ENCODE results near the gene FCER1A. TPM values are rescaled to one million over a fixed set of nuclear protein-coding genes. Genes with fewer than 3 reads are reported as not detected.

The FCER1A gene
- total RNA-seq, result not detected

DNA sequence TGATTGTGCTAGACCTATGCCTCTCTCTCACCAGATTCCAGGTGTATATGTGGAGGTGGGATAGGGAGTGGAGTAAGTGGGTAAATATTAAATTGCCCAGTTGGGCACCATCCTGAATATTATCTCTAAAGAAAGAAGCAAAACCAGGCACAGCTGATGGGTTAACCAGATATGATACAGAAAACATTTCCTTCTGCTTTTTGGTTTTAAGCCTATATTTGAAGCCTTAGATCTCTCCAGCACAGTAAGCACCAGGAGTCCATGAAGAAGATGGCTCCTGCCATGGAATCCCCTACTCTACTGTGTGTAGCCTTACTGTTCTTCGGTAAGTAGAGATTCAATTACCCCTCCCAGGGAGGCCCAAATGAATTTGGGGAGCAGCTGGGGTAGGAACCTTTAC is at the start of gene FCER1A:
TSS of gene FCER1A (plus strand) at position 242 of the 400 bp plus-strand sequence. CDS start at position 271, 29 bp downstream.
- H3K9me3 Mint-ChIP-seq, result no peaks in the 10 kb centered on the region
- CTCF ChIA-PET, result no interaction called here
- H3K27ac Mint-ChIP-seq, result no peak within 1 kb of the TSS
- no peak within 1 kb of the TSS for H3K4me3 Mint-ChIP-seq
- POLR2A ChIA-PET, result no interaction called here
- H3K27me3 Mint-ChIP-seq, result peaks cover 9% of the 10 kb centered on the region
- intact Hi-C loops (cut with micrococcal nuclease), result no loop called here
- no peaks in the 10 kb centered on the region for H3K4me1 Mint-ChIP-seq (ENCODE audit: low read depth)
- DNase-seq, result no peak
- no peaks in the 10 kb centered on the region for H3K36me3 Mint-ChIP-seq

DNA sequence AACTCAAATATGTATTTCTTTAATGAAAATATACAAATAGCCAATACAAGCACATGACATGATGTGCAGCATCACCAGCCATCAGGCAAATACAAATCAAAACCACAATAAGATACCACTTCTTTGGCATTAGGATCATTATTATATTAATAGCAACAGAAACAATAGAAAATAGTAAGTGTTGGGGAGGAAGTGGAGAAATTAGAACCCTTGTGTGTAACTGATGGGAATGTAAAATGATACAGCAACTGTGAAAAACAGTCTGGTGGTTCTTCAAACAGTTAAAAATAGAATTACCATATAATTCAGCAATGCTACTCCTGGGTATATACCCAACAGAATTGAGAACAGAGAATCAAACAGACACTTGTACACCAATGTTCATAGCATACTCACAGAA is 40.8 kb upstream of the FCER1A start:
- POLR2A ChIA-PET, result no interaction called here
- no peak for DNase-seq
- Mint-ChIP-seq H3K4me3 (no peak overlapping the region), H3K27ac (no peak overlapping the region), H3K27me3 (peaks cover 6% of the 10 kb centered on the region), H3K4me1 (ENCODE audit: low read depth) (peaks cover 2% of the 10 kb centered on the region), H3K9me3 (no peaks in the 10 kb centered on the region), H3K36me3 (no peaks in the 10 kb centered on the region)
- intact Hi-C loops (cut with micrococcal nuclease), result no loop called here
- CTCF ChIA-PET, result no interaction called here

DNA sequence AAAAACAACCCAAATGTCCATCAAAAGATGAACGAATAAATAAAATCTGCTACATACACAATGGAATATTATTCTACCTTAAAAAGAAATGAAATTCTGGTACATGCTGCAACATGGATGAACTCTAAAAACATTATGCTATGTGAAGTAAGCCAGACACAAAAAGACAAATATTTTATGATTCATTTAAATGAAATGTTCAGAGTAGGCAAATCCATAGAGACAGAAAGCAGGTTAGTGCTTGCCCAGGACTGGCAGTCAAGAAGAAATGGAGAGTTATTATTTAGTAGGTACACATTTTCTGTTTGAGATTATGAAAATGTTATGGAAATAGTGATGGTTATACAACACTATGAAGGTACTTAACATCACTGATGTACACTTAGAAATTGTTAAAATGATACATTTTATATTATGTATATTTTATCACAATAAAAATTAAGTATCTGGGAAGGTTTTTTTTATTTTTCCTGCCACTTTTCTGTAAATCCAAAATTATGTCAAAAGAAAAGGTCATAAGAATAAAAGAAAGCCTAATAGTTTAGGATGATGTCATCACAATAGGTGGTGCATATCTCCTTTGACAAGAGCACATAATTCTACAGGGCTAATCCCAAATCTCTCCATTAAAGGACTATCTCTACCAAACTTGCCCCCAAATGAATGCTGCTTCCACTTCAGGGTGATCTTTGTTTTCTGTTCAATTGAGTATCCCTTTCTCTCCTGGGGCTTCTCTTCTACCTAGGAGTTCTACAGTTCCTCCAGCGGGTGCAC is 40.2 kb upstream of the FCER1A start:
- intact Hi-C loops (cut with micrococcal nuclease), result no loop called here
- no peak overlapping the region for H3K4me3 Mint-ChIP-seq
- H3K36me3 Mint-ChIP-seq, result no peaks in the 10 kb centered on the region
- H3K4me1 Mint-ChIP-seq (ENCODE audit: low read depth), result peaks cover 8% of the 10 kb centered on the region
- no peak overlapping the region for H3K27ac Mint-ChIP-seq
- H3K27me3 Mint-ChIP-seq, result peaks cover 9% of the 10 kb centered on the region
- no peak for DNase-seq
- no peaks in the 10 kb centered on the region for H3K9me3 Mint-ChIP-seq
- ChIA-PET POLR2A (no interaction called here), CTCF (no interaction called here)

DNA sequence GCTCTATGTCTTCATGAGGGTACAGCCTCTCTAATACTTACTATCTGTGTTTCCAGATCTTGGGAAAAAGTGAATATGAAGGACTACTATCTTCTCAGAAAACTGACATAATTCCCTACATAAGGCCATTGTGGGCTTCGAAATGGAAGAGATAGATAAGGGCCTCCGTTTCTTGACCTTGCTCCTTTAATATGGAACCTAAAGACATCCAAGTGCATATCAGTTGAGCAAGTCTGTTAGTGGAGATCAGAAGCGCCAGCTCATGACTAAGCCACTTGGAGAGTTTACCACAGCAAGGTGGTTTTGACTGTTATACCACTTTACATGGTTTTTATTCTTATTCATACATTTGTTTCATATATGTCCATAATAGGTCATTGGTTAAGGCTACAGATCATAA is 35.3 kb upstream of the FCER1A start:
- peaks cover 8% of the 10 kb centered on the region for H3K4me1 Mint-ChIP-seq (ENCODE audit: low read depth)
- H3K27ac Mint-ChIP-seq, result no peak overlapping the region
- intact Hi-C loops (cut with micrococcal nuclease), result no loop called here
- H3K4me3 Mint-ChIP-seq, result no peak overlapping the region
- peaks cover 27% of the 10 kb centered on the region for H3K27me3 Mint-ChIP-seq
- no peaks in the 10 kb centered on the region for H3K36me3 Mint-ChIP-seq
- H3K9me3 Mint-ChIP-seq, result no peaks in the 10 kb centered on the region
- POLR2A ChIA-PET, result no interaction called here
- CTCF ChIA-PET, result no interaction called here
- no peak for DNase-seq

DNA sequence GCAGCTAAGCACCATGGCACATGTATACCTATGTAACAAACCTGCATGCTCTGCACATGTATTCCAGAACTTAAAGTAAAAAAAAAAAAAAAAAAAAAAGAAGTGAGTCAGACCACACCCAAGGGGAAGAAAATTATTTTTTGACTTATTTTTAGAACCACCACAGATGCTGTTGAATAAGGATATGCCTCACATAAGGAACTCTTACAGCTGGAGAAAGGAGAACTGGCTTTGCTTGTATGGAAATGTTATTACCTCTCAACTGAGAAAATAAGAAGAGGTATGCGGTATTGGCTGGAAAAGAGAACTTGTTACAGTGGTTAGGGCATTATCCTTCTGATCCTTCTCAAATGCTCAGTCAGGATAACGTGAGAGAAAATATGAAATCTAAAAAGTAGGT is 27.5 kb upstream of the FCER1A start:
- Mint-ChIP-seq H3K27me3 (peaks cover 20% of the 10 kb centered on the region), H3K4me1 (ENCODE audit: low read depth) (no peaks in the 10 kb centered on the region), H3K27ac (no peak overlapping the region), H3K36me3 (no peaks in the 10 kb centered on the region), H3K9me3 (no peaks in the 10 kb centered on the region), H3K4me3 (no peak overlapping the region)
- ChIA-PET CTCF (no interaction called here), POLR2A (no interaction called here)
- no peak for DNase-seq
- intact Hi-C loops (cut with micrococcal nuclease), result no loop called here

DNA sequence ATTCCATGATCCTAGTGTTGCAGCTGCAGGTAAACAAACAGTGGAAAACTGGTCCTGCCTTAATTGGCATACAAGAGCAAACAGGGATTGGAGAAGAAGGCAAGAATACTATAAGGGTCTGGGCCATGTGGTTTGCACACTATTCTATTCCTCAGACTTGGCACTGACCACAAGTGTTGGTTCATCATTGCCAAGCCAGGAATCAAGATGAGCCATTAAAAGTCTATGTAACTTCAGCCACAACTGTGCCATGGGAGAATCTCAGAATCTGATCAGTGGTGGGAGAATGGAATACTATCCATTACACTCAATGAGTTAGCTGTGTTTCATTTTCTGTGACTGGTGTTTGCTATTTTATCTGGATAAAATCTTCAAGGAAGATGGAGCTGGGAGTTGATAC is 26.2 kb upstream of the FCER1A start:
- Mint-ChIP-seq H3K27ac (no peak overlapping the region), H3K4me3 (no peak overlapping the region), H3K36me3 (no peaks in the 10 kb centered on the region), H3K27me3 (peaks cover 15% of the 10 kb centered on the region), H3K4me1 (ENCODE audit: low read depth) (no peaks in the 10 kb centered on the region), H3K9me3 (no peaks in the 10 kb centered on the region)
- intact Hi-C loops (cut with micrococcal nuclease), result no loop called here
- DNase-seq, result no peak
- ChIA-PET CTCF (no interaction called here), POLR2A (no interaction called here)

DNA sequence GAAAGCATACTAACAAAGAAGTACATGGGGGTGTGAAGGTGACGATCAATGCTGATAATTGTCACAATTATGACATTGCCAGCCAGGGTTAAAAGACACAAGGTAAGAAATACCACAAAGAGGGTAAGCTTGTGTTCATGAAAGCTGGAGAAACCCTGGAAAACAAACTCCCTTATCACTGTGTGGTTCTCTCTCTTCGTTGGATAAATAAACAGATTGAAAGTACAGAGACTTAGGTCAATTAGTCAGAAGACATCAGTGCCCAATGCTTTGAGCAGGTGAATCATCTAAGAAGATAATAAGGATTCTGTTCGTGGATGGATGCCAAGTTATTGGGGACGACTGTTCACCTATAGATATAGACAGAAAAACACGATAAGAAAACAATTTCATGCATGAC is 22.4 kb upstream of the FCER1A start:
- Mint-ChIP-seq H3K4me3 (no peak overlapping the region), H3K9me3 (no peaks in the 10 kb centered on the region), H3K27ac (no peak overlapping the region), H3K27me3 (peaks cover 12% of the 10 kb centered on the region), H3K4me1 (ENCODE audit: low read depth) (no peaks in the 10 kb centered on the region), H3K36me3 (no peaks in the 10 kb centered on the region)
- ChIA-PET POLR2A (no interaction called here), CTCF (no interaction called here)
- no peak for DNase-seq
- intact Hi-C loops (cut with micrococcal nuclease), result no loop called here

DNA sequence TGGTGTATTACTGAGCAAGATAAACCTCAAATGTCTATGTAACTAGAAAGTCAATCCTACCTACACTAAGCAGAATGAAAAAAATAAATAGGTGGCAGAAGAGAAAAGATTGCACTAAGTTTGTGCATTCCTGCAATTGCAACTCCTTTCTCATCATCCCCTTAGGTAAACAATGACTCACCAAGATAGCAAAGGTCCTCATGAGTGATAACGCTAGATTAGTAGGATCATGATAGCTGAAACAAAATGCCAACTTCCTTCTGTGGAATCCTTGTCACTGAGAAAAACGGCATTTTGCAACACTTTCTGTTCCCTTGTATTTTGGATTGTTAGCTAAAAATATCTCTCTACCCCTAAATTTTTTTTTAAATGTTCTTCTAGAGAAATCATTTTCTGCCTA is 20.0 kb upstream of the FCER1A start:
- Mint-ChIP-seq H3K9me3 (no peaks in the 10 kb centered on the region), H3K4me1 (ENCODE audit: low read depth) (no peaks in the 10 kb centered on the region), H3K27ac (no peak overlapping the region), H3K36me3 (no peaks in the 10 kb centered on the region), H3K4me3 (no peak overlapping the region), H3K27me3 (peaks cover 14% of the 10 kb centered on the region)
- intact Hi-C loops (cut with micrococcal nuclease), result no loop called here
- DNase-seq, result no peak
- POLR2A ChIA-PET, result no interaction called here
- CTCF ChIA-PET, result no interaction called here

DNA sequence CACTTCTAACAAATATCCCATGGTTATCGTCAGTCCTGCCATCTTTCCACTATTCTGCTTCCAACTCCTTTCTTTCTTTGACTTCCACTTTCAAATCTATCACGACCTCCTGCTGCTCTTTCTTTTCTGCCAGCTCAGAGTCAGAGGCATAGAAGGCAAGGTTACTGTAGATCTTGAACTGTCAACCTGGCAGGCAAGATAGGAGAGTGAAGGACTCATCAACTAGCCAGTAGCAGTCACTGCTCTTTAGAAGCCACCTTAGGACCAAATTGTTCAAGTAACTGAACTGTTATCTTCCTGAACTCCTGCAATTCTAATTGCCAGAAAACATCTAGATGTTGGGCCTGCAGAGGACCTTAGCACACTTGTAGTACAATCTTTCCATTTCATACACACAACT is 13.1 kb upstream of the FCER1A start:
- Mint-ChIP-seq H3K27ac (no peak overlapping the region), H3K36me3 (no peaks in the 10 kb centered on the region), H3K4me3 (no peak overlapping the region), H3K27me3 (peaks cover 7% of the 10 kb centered on the region), H3K4me1 (ENCODE audit: low read depth) (no peaks in the 10 kb centered on the region), H3K9me3 (no peaks in the 10 kb centered on the region)
- DNase-seq, result no peak
- POLR2A ChIA-PET, result no interaction called here
- intact Hi-C loops (cut with micrococcal nuclease), result no loop called here
- CTCF ChIA-PET, result no interaction called here

DNA sequence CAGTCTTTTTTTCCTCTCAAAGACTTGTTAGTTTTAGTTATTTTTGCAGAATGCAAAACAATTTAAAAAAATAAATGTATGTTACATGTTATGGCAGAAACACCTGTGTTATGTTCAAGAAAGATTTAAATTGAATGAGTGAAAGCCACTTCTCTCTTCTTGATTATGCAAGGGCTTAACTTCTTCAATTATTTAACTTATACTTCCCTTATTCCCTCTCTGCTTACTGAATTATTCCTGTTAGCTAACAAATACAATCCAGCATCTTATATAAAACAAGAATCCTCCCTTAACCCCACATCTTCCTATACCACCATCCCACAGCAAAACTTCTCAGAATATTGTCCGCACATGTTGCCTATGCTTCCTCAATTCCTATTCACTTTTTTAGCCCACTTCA is 10.7 kb upstream of the FCER1A start:
- intact Hi-C loops (cut with micrococcal nuclease), result no loop called here
- peaks cover 7% of the 10 kb centered on the region for H3K27me3 Mint-ChIP-seq
- no peak for DNase-seq
- POLR2A ChIA-PET, result no interaction called here
- no peaks in the 10 kb centered on the region for H3K9me3 Mint-ChIP-seq
- no peak overlapping the region for H3K27ac Mint-ChIP-seq
- no peaks in the 10 kb centered on the region for H3K36me3 Mint-ChIP-seq
- no peak overlapping the region for H3K4me3 Mint-ChIP-seq
- CTCF ChIA-PET, result no interaction called here
- no peaks in the 10 kb centered on the region for H3K4me1 Mint-ChIP-seq (ENCODE audit: low read depth)

DNA sequence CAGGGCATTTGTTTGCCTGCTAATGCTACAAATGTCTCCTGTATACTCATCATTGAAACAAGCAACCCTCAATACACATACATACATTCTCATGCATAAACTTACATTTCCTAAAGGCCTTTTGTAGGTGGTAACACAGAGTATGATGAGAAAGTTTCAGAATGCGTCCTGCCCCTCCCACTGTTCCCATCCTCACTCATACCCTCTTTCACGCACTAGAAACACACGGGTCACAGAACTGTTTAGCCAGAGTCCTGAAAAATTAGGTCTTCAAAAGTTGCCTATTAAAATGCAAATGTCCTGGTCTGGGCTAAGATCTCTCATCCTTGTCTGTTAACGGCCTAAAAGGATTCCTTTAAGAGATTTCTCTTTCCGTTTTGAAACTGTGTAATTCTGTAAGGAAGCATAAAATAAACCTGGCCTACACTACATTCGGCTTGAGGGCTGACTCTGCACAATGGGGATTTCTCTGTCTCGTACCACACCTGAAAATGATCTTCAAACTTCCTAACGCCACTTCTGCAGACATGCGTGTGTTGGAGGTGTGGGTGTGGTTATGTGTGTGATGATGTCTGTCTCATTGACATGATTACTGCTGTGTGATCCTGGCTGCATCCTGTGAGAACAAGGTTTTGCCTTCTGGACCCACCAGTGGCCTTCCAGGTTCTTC is 5.3 kb upstream of the FCER1A start:
- intact Hi-C loops (cut with micrococcal nuclease), result no loop called here
- Mint-ChIP-seq H3K27ac (no peak overlapping the region), H3K27me3 (peaks cover 1% of the 10 kb centered on the region), H3K4me1 (ENCODE audit: low read depth) (no peaks in the 10 kb centered on the region), H3K36me3 (no peaks in the 10 kb centered on the region), H3K9me3 (no peaks in the 10 kb centered on the region), H3K4me3 (no peak overlapping the region)
- DNase-seq, result no peak
- POLR2A ChIA-PET, result no interaction called here
- CTCF ChIA-PET, result no interaction called here

DNA sequence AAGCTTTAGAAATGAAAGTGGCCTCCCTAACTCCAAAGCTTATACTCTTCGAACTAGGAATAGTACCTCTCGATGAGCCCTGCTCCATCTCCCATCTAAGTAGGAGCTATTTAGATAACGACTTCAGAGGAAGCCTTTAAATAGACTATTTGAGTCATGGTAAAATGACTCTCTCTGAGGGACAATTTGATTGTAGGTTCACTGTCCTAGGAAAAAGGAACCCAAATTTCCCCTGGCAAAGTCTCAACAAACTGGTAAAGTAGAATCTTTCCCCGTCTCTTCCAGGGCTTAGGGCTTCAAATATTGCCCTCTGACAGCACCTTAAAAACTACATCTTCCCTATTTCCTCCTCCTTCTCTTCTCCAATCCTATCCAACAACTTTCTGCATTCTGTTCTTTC is 2.0 kb upstream of the FCER1A start:
- Mint-ChIP-seq H3K27ac (no peak overlapping the region), H3K4me1 (ENCODE audit: low read depth) (no peaks in the 10 kb centered on the region), H3K36me3 (no peaks in the 10 kb centered on the region), H3K27me3 (peaks cover 4% of the 10 kb centered on the region), H3K9me3 (no peaks in the 10 kb centered on the region), H3K4me3 (no peak overlapping the region)
- no peak for DNase-seq
- intact Hi-C loops (cut with micrococcal nuclease), result no loop called here
- ChIA-PET POLR2A (no interaction called here), CTCF (no interaction called here)

DNA sequence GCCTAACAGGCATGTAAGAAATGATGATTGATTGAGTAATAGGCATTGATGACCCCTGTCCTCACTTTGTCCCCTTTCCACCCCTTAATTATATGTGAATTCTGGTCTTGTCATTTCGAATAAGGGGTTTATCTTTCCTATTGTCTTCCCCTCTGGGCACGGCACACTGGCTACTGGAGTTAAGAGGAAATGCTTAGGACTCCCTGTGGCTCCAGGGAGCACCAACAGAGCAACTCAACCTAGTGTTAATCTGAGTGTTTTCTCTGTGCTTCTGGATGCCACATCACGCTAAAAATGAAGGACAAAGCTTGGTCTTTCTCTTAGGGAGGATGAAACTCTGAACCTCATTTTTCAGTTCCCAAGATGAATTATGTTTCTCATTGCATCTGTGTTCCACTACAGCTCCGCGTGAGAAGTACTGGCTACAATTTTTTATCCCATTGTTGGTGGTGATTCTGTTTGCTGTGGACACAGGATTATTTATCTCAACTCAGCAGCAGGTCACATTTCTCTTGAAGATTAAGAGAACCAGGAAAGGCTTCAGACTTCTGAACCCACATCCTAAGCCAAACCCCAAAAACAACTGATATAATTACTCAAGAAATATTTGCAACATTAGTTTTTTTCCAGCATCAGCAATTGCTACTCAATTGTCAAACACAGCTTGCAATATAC is 5.3 kb downstream of the FCER1A start:
- DNase-seq, result no peak
- peaks cover 17% of the 10 kb centered on the region for H3K27me3 Mint-ChIP-seq
- no peaks in the 10 kb centered on the region for H3K4me1 Mint-ChIP-seq (ENCODE audit: low read depth)
- ChIA-PET POLR2A (no interaction called here), CTCF (no interaction called here)
- H3K36me3 Mint-ChIP-seq, result no peaks in the 10 kb centered on the region
- intact Hi-C loops (cut with micrococcal nuclease), result no loop called here
- H3K27ac Mint-ChIP-seq, result no peak overlapping the region
- H3K4me3 Mint-ChIP-seq, result no peak overlapping the region
- no peaks in the 10 kb centered on the region for H3K9me3 Mint-ChIP-seq

All from activated CD4-positive, alpha-beta memory T cell treated with anti-CD3 and anti-CD28 coated beads for 36 hours (primary cell).